ENCODE results near the gene TET2. TPM values are rescaled to one million over a fixed set of nuclear protein-coding genes. Genes with fewer than 3 reads are reported as not detected.

TET2 gene
- polyA plus RNA-seq, 1 donor = 29.1 TPM

- no peak for DNase-seq
These were observed 85.7 kb downstream of the TET2 start for GRCh38 chr4:105232374-105232773.

GRCh38 chr4:105234582-105234981 lies 87.9 kb downstream of the TET2 start:
- DNase-seq = no peak

DNA sequence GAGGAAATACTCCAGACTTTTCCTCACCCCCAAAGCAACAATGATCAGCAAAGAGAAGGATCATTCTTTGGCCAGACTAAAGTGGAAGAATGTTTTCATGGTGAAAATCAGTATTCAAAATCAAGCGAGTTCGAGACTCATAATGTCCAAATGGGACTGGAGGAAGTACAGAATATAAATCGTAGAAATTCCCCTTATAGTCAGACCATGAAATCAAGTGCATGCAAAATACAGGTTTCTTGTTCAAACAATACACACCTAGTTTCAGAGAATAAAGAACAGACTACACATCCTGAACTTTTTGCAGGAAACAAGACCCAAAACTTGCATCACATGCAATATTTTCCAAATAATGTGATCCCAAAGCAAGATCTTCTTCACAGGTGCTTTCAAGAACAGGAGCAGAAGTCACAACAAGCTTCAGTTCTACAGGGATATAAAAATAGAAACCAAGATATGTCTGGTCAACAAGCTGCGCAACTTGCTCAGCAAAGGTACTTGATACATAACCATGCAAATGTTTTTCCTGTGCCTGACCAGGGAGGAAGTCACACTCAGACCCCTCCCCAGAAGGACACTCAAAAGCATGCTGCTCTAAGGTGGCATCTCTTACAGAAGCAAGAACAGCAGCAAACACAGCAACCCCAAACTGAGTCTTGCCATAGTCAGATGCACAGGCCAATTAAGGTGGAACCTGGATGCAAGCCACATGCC lies 89.7 kb downstream of the TET2 start:
- no peak for DNase-seq

- DNase-seq = no peak
These were observed 90.2 kb downstream of the TET2 start for GRCh38 chr4:105236916-105237311.

- no peak for DNase-seq
These were observed 93.4 kb downstream of the TET2 start for GRCh38 chr4:105240037-105240436.

GRCh38 chr4:105241451-105241850 lies 94.8 kb downstream of the TET2 start:
- DNase-seq = no peak

- DNase-seq = no peak
These were observed 96.8 kb downstream of the TET2 start for GRCh38 chr4:105243446-105243845.

DNA sequence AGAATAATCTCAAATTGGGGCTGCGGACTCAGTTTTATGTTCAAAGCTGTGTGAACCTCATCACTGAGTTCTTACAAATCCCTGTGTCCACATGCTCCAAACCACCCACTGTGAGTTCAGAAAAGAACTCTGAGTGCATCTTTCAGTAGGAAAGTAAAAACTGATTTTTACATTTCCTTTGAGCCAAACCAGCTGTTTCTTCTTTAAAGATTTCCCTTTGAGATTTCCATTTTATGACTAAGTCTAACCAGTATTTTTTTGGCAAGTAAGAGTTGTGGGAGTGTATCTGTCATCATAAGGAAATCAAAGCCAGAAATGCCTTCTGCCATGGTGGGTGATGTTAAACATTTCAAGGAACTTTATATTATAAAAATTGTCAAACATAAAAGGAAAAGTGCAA lies 100.0 kb downstream of the TET2 start:
- peak; percentile 18 for DNase-seq

- no peak for DNase-seq
These were observed 101.9 kb downstream of the TET2 start for GRCh38 chr4:105248613-105249012.

- no peak for DNase-seq
These were observed 111.3 kb downstream of the TET2 start for GRCh38 chr4:105257817-105258495.

- DNase-seq = no peak
These were observed 119.0 kb downstream of the TET2 start for GRCh38 chr4:105265689-105266088.

GRCh38 chr4:105267280-105267679 lies 120.6 kb downstream of the TET2 start:
- DNase-seq = no peak

DNA sequence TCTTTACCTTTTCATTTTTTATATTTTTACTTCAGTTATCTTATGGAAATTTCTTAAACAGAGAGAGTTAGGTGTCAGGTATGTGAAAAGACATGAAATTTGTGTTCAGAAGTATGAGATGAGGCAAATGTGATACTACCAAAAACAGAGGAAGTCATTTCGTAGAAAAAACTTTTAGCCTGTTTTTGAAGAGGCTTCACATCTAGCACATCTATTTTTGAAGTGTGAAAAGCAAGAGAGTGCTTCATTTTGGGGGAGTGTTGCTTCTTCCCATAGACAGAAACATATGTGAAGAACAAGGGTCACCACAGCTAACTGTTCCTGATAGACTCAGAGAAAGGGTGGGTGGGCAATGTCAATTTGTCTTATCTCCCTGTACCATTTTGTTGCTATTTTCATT lies 125.3 kb downstream of the TET2 start:
- no peak for DNase-seq

DNA sequence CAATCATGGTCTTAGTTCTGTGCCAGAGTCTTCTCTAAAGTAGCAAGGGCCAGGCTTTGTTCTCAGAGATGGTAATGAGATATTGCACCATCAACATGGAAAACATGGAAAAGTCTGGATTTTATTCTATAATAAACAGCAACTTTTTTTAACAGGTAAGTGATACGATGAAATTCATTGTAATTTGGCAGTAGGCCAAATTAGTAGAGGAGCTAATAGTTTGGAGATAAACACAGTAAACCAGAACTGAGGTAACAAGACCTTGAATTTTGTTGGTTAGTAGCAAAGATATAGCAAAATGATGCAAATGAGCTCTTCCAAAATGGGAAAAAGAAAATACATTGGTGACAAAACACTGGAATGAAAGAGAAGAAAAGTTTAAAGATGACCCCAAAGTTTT lies 126.6 kb downstream of the TET2 start:
- DNase-seq = no peak

DNA sequence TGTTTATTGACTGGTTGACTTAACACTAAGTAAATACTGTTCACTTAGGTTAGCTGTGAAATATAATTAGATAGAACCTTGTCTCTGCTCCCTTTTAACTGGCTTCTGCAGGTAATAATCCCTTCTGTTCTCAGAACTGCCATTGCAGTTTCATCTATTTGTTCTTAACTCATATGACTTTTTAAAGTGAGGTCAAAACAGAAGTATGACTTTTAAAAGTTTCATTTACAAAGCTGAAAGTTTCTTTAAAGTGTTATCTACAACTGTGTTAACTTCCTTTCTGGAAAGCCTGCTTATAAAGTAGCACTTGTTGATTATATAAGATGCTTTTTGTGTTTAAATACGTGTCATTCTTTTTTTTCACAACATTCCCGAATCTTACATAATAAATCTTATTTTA lies 127.4 kb downstream of the TET2 start:
- no peak for DNase-seq

DNA sequence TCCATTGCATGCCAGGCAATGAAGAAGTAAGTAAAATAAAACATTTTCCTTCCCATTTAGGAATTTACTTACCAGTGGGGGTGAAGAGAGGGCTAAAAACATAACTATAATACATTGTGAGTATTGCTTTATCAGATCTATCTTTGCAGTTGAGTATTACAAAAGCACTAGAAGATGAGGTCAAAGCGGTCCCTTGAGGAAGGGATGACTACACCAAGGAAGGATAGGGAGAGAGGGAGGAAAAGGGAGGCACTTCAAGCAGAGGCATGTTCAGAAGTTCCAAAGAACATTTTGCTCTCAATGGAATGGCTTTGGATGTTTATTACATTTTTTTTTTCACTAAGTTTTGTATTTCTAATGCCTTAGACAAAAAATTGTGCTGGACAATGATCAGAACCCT lies 127.8 kb downstream of the TET2 start:
- DNase-seq = no peak

- DNase-seq = no peak
These were observed 129.9 kb downstream of the TET2 start for GRCh38 chr4:105276361-105277104.

- DNase-seq = no peak
These were observed 131.0 kb downstream of the TET2 start for GRCh38 chr4:105277702-105278101.

DNA sequence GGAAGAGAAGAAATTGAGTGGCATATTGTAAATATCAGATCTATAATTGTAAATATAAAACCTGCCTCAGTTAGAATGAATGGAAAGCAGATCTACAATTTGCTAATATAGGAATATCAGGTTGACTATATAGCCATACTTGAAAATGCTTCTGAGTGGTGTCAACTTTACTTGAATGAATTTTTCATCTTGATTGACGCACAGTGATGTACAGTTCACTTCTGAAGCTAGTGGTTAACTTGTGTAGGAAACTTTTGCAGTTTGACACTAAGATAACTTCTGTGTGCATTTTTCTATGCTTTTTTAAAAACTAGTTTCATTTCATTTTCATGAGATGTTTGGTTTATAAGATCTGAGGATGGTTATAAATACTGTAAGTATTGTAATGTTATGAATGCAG lies 132.6 kb downstream of the TET2 start:
- DNase-seq = no peak

DNA sequence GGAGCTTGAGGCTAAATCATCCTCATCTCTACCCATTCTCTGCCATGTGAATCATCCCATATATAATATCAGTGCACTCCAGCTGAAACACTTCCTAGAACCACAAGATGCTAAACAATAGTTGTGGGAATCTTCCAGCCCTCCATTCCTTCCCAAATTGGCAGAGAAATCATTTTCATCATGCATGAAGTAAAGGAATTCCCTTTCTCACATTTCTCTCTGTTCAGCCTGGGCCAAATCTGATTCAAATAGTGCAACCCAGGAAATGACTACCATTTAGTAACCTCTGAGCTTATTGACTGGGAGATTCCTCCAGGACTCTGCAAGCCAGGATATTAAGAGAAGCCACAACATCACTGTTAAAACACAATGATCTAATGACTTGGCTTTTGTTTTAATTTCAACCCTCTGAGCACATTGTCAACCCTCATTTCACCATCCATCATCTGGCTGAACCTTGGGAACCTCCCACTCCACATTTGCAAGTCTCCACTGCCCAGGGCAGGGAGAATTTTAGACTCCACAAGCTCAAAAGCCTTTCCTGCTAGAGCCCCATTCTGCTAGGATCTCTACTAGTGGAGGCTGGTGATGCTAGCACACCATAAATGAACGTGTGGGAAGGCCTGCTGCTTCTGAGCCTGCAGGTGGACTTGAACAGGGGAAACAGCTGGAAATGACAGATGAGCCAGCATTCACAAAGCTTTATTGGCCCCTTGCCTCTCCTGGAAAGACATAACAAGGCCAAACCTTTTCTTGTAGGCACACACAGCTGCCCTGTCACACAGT lies 133.9 kb downstream of the TET2 start:
- no peak for DNase-seq

- no peak for DNase-seq
These were observed 134.4 kb downstream of the TET2 start for GRCh38 chr4:105281124-105281415.

- DNase-seq = no peak
These were observed 135.8 kb downstream of the TET2 start for GRCh38 chr4:105282489-105282888.

DNA sequence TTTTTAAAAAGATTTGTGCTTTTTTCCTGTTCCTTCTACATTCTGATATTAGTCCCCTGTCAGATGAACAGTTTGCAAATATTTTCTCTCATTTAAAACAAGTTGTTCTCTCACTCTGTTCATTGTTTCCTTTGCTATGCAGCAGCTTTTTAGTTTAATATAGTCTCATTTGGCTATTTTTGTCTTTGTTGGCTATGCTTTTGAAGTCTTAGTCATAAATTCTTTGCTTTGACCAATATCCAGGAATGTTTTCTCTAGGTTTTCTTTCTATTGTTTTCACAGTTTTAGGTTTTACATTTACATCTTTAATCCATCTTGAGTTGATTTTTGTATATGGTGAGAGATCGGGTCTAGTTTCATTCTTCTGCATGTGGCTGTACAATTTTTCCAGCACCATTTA lies 136.8 kb downstream of the TET2 start:
- no peak for DNase-seq
